ENCODE results near the gene KANK2. TPM values are rescaled to one million over a fixed set of nuclear protein-coding genes. Genes with fewer than 3 reads are reported as not detected.
A peak's percentile ranks its signal among the peaks of the same experiment; 100 is the strongest.

Gene KANK2
- total RNA-seq, result 225 TPM

DNA sequence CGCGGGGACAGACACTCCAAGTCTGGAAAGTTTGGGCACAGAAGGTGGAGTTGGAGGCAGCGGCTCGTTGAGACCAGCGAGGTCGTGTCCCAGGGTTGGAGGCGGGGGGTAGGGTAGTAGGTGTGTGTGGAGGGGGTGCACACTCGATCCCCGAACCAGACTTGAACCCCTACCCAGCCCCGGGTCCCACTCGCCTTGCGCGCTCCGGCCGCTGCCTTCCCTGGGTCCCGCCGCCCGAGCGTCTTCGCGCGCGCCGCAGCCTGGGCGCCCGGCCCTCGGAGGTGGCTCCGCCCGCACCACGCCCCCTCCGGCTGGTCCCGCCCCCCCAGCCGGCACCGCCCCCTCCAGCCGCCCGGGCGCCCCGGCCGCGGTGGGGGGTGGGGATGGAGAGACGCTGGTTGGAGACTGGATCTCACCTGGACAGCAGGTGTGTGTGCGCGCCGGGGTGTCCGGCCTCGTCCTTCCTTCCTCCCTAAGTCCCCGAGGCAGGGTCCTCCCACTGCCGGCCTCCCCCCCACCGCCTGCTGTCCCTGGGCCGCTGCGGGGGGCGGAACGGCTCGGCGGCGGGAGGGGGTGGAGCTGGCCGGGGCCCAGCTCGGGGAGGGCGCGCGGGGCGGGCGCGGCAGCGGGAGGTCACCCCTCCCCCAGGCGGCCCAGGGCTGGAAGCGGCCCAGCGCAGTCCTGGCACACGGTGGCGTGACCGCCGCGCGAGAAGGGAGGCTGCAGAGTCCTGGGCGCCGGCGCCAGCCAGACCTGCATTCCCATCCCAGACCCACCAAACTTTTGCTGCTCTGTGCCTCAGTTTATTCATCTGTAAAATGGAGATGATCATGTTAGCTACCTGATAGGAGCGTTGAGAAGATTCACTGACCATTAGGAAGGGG lies at the start of gene KANK2:
KANK2 (minus strand) TSS at position 255 of the 884 bp plus-strand sequence. CDS start 3,034 bp downstream, outside the sequence.
- peak; percentile 89 for DNase-seq (ENCODE audit: low spot score)

DNA sequence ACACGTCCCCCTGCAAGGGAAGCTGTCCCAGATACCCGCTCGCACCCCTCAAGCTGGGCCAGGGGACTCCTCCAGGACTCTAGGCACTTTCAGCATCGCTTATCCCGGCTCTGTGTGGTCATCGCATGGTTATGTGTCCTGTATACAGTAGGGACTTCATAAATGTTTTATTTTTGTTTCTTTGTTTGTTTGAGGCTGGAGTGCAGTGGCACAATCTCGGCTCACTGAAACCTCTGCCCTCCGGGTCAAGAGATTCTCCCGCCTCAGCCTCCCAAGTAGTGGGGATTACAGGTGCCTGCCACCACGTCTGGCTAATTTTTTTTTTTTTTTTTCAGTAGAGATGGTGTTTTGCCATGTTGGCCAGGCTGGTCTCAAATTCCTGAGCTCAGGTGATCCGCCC lies 49.6 kb upstream of the KANK2 start:
- no peak for DNase-seq (ENCODE audit: low spot score)

DNA sequence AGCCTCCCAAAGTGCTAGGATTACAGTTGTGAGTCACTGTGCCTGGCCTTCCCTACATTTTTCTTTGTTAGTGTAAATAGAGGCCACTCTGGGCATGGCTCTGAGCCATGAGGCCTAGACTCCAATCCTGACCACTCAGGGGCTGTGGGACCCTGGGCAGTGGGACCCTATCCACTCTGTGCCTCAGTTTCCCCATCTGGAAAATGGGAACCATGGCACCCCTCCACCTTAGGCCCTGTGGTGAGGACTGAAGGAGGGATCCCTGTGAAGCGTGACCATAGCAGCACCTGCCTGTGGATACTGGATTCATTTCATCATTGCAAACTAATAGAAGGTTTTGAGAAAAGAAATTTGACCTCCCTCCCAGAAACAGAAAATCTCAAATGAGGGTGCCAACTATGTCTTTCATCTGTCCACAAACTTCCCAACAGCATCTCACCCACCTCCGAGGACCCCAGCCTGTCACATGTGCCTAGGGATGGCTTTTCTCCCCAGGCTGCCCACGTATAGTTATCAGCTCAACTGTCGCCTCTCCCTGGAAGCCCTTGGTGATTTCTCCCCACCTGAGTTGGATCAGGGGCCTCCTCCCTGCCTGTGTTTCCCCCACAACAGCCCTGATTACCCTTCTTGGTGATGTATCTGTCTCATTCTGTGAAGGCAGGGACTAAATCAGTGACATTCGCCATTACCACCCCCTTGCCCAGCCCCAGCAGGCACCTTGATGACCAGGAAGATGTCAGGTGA lies 47.7 kb upstream of the KANK2 start:
- no peak for DNase-seq (ENCODE audit: low spot score)

DNA sequence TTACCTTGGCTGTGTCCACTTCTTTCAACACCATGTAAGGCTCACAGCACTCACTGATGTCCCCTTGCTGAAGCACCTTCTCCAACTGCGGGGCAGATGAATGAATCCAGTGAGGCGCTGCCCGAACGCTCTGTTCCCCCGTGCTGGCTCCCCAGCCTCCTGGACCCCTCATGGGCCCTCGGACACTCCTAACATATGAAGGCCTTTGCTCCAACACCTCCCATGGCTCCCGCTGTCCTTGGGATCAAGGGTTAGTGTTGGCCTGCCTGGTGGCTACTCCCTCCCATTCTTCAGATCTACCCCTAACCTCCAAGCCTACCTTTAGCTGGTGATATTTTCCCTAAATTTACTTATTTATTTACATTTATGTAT lies 46.4 kb upstream of the KANK2 start:
- DNase-seq (ENCODE audit: low spot score), result no peak

DNA sequence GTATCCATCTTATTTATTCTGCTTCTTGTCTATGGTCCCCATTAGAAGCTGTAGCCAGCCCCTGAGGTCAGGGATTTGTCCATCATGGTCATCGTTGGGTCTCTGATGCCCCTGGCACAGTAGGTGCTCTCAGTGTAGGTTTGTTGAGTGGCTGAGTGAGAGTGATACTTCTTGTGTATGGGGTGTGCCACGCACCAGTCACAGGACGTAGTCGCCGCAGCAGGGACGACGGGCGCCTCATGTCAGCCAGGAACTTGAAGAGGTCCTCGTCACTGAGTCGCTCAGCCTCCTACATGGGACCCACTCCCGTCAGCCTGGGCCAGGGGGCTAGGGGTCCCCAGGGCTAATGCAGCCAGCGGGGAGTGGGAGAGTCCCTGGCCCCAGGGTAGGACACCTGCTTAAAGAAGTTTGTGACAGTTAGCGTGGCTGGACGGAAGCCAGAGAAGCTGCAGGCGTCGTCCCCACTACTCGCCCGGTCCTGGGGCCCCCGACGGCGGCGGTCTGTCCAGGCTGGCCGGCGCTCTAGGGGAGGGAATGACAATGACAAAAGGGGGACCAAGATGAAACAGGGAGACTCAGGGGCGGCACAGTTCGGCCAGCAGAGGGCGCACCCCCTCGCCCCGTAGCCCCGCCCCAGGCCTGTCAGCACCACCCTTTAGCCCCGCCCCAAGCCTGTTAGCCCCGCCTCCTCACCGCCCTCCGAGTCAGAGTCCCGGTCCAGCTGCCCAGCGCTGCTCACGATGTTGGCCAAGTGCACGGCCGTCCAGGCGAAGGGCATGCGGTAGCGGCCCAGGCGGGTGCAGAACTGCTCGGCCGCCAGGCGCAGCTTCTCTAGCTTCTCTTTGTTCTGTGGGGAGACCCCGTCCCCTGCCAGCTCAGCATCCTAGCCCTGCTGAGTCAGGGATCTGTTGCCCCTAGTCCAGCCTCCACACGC lies 45.8 kb upstream of the KANK2 start:
- DNase-seq (ENCODE audit: low spot score), result peak; percentile 94

DNA sequence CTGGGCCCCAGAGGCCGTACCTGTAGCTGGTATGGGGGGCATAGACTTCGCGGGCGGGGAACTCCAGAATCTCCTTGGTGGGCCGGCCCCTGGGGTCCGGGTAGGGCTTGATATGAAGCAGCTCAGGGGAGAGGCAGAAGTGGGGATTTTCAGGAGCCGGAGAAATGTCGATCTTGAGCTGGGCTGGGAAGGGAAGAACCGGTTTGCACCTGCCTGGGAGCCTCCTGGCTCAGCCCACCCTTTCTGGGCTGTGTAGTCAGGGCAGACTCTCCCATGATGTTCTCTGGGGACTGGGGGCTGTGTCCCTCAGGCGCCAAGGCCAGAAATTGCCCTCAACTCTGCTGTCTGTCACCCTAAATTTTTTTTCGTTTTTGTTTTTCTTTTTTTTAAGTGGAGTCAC lies 44.7 kb upstream of the KANK2 start:
- no peak for DNase-seq (ENCODE audit: low spot score)

DNA sequence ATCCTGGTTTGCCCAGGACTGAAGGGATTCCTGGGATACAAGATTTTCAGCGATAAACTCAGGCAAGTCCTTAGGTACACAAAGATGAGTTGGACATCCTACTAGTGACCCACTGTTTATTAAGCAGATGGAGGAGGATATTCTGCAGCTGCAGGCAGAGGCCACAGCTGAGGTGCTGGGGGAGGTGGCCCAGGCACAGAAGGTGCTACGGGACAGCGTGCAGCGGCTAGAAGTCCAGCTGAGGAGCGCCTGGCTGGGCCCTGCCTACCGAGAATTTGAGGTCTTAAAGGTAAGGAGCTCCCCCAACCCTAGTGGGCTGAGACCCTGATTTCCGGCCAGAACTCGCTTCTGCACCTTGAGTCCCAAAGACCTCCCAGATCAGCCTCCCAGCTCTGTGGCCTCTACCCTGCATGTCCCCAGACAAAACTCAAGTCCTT lies 42.7 kb upstream of the KANK2 start:
- DNase-seq (ENCODE audit: low spot score), result no peak

DNA sequence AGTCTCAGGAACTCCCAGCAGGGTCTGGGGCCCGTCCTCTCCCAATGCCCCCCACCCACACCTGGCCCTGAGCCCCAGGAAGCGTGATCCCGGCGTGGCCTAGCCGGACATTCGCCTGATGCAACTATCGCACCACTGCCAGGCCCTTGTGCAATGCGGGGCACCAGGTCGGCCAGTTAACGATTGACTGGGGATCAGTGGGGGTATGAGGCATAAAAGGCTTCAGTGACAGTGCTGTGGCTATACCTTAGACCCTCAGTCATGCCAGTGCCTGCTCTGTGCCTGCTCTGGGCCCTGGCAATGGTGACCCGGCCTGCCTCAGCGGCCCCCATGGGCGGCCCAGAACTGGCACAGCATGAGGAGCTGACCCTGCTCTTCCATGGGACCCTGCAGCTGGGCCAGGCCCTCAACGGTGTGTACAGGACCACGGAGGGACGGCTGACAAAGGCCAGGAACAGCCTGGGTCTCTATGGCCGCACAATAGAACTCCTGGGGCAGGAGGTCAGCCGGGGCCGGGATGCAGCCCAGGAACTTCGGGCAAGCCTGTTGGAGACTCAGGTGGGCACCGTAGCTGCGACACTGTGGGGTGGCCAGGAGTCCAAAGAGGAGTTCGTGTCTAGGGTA lies 42.1 kb upstream of the KANK2 start, which contains the start of gene ANGPTL8:
ANGPTL8 (plus strand) TSS at position 243 of the 624 bp plus-strand sequence; CDS start at position 262, 19 bp downstream.
- no peak for DNase-seq (ENCODE audit: low spot score)

DNA sequence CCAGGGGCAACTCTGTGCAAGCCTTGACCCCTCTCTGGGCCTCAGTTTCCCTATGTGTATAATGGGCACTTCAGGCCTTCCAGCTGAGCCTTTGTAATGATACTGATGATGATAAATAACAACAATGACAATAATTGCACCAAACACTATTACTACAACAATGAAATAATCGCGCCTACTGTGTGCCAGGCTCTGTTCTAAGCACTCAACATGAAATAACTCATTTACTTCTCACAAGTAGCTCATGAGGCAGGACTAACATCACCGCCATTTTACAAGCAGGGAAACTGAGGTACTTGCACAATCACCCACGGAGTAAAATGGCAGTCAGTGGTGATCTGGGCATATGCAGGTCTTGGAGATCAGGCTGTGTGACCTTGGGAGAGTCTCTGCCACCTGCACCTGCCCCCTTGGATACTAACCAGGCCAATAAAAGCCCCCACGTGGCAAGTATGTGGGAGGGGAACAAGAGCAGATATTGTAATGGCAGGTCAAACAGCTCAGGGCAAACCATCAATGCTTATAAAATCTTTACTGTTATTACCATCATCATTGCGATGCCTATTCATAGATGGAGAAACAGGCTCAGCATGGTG lies 41.5 kb upstream of the KANK2 start:
- DNase-seq (ENCODE audit: low spot score), result no peak

DNA sequence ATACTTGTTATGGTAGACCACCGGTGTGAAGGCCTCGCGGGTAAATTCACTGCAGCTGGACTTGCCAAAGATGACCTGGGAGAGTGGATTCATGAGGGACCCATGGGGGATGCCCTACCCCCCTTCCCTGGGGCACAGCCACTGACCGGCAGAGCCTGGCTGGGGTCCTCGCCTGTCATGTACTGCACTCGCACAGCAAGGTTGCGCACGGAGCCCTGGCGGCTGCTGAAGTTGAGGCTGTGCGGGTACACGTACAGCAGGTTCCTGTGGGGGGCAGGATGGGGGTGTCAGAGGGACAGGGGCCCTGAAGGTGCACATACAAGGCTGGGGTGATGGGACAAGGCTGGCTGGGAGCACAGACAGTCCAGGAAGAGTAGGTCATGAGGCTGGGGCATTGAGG lies 40.7 kb upstream of the KANK2 start:
- no peak for DNase-seq (ENCODE audit: low spot score)

DNA sequence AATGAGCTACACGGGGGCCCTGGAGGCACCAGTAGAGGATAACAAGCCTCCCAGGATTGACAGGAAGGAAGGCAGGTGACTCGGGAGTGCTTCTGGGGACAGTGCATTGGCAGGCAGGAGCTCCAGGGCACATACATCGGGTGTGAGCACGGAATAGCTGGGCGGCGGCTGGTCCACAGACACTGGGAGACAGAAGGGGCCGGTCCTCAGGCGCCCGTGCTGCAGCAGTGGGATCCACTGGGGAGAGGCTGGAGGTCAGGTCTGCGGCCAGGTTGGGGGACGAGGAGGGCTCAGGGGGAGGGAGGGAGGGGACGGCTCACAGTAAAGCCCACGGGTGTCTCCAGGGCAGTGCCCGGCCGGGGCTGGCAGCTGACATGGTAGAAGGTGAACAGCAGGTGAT lies 40.0 kb upstream of the KANK2 start:
- no peak for DNase-seq (ENCODE audit: low spot score)

DNA sequence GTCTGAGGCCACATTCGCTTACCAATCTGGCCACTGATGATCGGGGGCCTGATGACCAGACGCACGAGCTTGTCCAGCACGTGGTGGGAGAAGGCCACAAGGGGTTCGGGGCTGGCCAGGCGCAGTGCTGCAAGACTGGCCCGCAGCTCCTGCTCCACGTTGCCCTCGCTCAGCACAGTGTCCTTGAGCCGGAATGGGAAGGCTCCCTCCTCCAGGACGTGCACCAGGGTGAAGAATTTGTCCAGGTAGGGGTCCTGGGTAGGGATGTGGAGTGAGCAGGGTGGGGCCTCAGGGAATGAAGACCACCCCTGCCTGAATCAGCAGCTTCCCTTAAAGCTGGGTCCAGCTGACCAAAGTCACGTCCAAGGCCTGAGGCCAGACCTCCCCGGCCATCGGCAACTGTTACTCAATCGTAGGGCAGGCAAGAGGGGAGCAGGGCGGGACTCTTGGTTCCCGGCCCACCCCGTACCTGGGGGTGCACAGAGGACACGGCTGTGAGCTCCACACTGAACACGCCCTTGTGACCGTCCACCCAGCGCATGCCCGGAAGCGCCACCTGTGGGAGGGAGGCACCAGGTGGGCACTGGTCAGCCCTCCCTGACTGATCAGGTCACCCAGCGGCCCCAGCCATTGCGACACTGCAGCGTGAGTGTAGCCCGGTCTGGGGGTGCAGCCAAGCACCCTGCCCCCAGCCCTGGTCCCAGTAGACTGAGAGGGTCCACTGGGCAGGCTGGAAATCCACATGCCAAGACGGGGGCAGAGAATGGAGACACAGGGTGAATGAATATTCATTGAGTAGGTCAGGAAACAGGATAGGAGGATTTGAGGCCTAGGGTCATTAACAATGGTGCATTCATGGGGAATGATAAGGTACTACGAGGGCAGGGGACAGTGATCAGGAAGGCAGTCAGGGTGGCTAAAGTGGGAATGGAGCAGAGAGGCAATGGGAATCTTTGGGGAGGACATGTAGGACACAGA lies 39.3 kb upstream of the KANK2 start:
- DNase-seq (ENCODE audit: low spot score), result no peak

DNA sequence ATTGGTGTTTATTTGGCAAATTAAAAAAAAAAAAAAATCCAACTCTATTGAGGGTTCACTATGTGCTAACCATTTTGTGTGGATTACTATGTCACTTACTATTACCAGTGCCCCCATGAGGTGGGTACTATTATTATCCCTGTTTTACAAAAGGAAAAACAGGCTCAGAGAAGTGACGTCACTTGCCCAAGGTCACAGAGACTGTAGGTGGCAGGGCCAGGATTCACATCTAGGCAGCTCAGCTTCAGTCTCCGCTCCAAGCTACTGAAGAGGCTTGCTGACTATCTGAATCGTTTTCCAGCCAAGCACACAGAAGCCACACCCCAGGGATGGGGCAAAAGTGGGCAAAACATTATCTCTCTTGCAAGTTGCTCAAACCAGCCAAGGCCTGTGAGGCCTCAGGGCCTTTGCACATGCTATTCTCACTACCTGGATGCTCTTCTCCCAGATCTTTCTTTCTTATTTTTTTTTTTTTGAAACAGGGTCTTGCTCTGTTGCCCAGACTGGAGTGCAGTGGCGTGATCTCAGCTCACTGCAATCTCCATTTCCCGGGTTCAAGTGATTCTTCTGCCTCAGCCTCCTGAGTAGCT lies 37.2 kb upstream of the KANK2 start:
- no peak for DNase-seq (ENCODE audit: low spot score)

DNA sequence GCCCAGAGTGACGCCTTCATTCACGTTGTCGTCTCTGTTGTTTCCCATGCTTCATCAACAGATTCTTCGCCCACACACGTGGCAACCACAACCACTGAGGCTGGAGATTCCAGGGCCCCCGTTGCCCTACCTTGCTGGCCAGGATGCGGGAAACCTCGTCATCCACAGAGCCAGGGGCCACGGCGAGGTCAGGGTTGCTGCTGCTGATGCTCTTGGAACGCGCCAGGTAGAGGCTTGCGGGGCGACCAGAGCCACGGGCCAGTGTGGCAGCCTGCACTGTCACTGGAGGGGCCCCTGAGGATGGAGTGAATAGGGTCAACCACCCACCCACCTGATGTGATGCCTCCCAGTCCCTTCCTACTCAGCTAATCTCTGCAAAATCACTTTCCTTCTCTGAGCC lies 35.7 kb upstream of the KANK2 start:
- no peak for DNase-seq (ENCODE audit: low spot score)

DNA sequence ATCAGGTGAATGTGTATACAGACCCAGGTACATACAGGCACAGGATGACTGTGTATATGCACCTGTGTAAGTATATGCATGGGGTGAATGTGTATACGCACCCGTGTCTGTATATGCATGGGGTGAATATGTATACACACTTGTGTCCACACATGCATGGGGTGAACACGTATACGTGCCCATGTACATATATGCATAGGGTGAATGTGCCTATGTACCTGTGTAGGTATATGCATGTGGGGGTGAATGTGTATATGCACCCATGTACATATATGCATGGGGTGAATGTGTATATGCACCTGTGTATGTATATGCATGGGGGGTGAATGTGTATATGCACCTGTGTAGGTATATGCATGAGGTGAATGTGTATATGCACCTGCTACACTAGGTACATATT lies 35.2 kb upstream of the KANK2 start:
- no peak for DNase-seq (ENCODE audit: low spot score)

DNA sequence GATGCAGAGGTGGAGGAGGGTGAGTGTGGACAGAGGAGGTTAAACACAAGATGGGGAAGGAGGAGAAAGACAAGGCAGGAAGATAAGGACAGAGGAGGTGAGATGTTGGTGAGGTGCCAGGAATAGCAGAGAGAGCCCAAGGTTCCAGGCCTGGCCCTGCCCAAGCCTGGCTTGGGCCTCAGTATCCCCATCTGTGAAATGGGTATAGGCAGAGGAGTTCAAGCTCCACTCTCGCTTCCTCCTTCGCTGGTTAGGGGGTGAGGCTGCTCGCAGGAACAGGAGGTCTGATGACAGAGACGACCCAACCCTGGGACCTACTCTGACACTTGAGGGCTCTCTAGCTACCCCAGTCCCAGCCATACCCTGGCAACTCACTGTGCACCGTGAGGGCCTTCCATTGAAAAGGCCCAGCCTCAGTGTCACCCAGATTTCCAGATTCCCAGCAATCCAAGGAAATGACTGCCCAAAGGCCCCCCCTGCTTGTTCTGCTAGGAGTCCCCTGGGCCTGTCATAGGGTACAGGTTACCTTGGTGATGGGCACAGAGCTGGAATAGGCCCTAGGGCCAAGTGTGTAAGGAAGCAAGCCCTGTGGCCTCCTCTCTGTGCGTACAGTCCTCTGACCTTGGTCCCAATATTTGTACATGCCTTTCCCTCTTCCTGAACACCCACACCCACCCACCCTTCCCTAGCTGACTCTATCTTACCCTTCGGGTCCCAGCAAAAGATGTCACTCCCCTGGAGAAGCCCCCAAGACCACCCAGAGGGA lies 33.5 kb upstream of the KANK2 start:
- no peak for DNase-seq (ENCODE audit: low spot score)

DNA sequence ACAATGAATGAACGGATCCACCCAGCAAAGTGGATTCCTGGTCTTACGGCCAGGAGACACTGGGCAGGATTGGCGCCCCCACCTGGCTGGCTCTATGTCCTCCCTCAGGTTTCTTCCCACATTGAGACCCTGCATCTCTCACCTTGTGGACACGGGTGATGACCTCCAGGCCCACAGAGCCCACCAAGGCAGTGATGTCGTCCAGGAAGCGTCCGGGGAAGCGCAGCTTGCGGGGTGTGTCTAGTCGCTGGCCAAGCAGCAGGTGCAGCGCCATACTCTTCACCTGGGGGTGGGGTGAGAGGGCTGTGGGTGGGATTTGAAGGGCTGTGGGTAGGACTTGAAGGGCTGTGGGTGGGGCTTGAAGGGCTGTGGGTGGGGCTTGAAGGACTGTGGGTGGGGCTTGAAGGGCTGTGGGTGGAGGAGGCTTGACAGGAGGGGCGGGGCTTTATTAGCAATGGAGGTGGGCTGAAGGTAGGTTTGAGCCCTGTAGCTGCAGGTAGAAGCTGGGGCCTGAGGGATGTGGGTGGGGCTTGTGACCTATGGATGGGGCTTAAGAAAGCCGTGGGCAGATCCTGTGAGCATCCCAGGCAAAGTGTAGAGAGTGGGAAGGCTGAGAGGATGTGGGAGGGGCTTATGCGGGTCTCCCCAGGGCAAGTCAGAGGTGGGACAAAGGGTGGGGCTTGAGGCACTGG lies 30.0 kb upstream of the KANK2 start:
- DNase-seq (ENCODE audit: low spot score), result no peak

DNA sequence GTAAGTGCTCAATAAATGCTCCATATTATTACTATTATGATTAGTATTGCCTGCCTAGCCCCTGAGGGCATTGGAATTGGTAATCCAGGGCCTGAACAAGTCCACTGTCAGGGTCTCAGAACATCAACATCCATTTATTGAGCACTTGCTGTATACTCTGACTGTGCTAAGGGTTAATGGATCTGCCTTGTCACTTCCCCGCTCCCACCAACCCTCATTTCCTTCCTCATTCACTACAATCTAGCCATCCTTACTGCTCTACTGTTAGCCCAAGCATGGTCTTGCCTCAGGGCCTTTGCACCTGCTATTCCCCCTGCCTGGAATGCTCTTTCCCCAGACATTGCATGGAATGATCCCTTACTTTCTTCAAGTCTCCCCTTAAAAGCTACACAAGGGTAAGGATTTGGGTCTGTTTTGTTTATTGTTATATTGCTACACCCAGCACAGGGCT lies 29.4 kb upstream of the KANK2 start:
- DNase-seq (ENCODE audit: low spot score), result no peak
